Measurements from ENCODE around the gene SEMA4G.
A peak's percentile ranks its signal among the peaks of the same experiment; 100 is the strongest.

The SEMA4G gene

GRCh38 chr10:101005869-101006567 lies 36.7 kb downstream of the SEMA4G start:
- DNase-seq = no peak
- H3K9me3 ChIP-seq (ENCODE audit: control extremely low read depth in 1 of 5, control insufficient read depth in 4 of 5, insufficient read depth in 2 of 5, low read depth in 1 of 5, low read length in 4 of 5) = no peaks in the 10 kb centered on the region
- ChIA-PET CTCF (interaction anchor here (0.6 to 23.7 kb wide), 4 partner anchors 10 to 310 kb away, joined by 3 to 311 read pairs (median 78); partner anchors contain the start of gene LZTS2), POLR2A (no interaction called here)
- peaks cover 0 to 16% (median 15%) of the 10 kb centered on the region in 4 experiments for H3K4me1 ChIP-seq (ENCODE audit: control extremely low read depth in 1 of 4, control insufficient read depth in 4 of 4, insufficient read depth in 4 of 4, low read length in 3 of 4)
- peaks cover 6 to 50% (median 38%) of the 10 kb centered on the region in 4 experiments for H3K36me3 ChIP-seq (ENCODE audit: control insufficient read depth in 4 of 4, insufficient read depth in 4 of 4, low read length in 3 of 4)
- WGBS (ENCODE audit: insufficient coverage) = 100% methylated on average over 2 of the region's 4 CpGs
- no peaks in the 10 kb centered on the region for H3K27me3 ChIP-seq (replicated peaks in 2 of 5; ENCODE audit: control insufficient read depth in 4 of 5, insufficient read depth in 5 of 5, low read length in 4 of 5)
- H3K4me3 ChIP-seq (ENCODE audit: control insufficient read depth in 1 of 7, extremely low read depth in 1 of 7, insufficient read depth in 4 of 7, low read depth in 2 of 7, low read length in 6 of 7) = no peak overlapping the region
- H3K27ac ChIP-seq (ENCODE audit: insufficient read depth in 1 of 2, low read depth in 1 of 2, low read length in 2 of 2, poor library complexity in 1 of 2, severe bottlenecking in 2 of 2) = no peak overlapping the region

GRCh38 chr10:101006593-101007098 lies 37.3 kb downstream of the SEMA4G start:
- no peak overlapping the region for H3K27ac ChIP-seq (ENCODE audit: insufficient read depth in 1 of 2, low read depth in 1 of 2, low read length in 2 of 2, poor library complexity in 1 of 2, severe bottlenecking in 2 of 2)
- no peak for DNase-seq
- no peaks in the 10 kb centered on the region for H3K27me3 ChIP-seq (replicated peaks in 2 of 5; ENCODE audit: control insufficient read depth in 4 of 5, insufficient read depth in 5 of 5, low read length in 4 of 5)
- H3K4me1 ChIP-seq (ENCODE audit: control extremely low read depth in 1 of 4, control insufficient read depth in 4 of 4, insufficient read depth in 4 of 4, low read length in 3 of 4) = peaks cover 0 to 10% (median 8%) of the 10 kb centered on the region in 4 experiments
- H3K36me3 ChIP-seq (ENCODE audit: control insufficient read depth in 4 of 4, insufficient read depth in 4 of 4, low read length in 3 of 4) = peaks cover 6 to 50% (median 38%) of the 10 kb centered on the region in 4 experiments
- no peak overlapping the region for H3K4me3 ChIP-seq (ENCODE audit: control insufficient read depth in 1 of 7, extremely low read depth in 1 of 7, insufficient read depth in 4 of 7, low read depth in 2 of 7, low read length in 6 of 7)
- 98% methylated on average over 28 of the region's 33 CpGs for WGBS (ENCODE audit: insufficient coverage)
- ChIA-PET CTCF (interaction anchor here (0.9 to 23.7 kb wide), 4 partner anchors 10 to 40 kb away, joined by 3 to 311 read pairs (median 78); partner anchors contain the start of gene LZTS2), POLR2A (interaction anchor here (0.6 kb wide), 1 partner anchor 14 kb away, joined by 3 read pairs; no protein-coding TSS in a partner anchor)
- H3K9me3 ChIP-seq (ENCODE audit: control extremely low read depth in 1 of 5, control insufficient read depth in 4 of 5, insufficient read depth in 2 of 5, low read depth in 1 of 5, low read length in 4 of 5) = no peaks in the 10 kb centered on the region

- H3K36me3 ChIP-seq (ENCODE audit: control insufficient read depth in 4 of 4, insufficient read depth in 4 of 4, low read length in 3 of 4) = peaks cover 6 to 47% (median 38%) of the 10 kb centered on the region in 4 experiments
- H3K4me3 ChIP-seq (ENCODE audit: control insufficient read depth in 1 of 7, extremely low read depth in 1 of 7, insufficient read depth in 4 of 7, low read depth in 2 of 7, low read length in 6 of 7) = no peak overlapping the region
- ChIA-PET CTCF (interaction anchor here (0.9 to 23.7 kb wide), 3 partner anchors 10 to 33 kb away, joined by 4 to 311 read pairs (median 152); partner anchors contain the start of gene LZTS2), POLR2A (interaction anchor here (0.6 kb wide), 1 partner anchor 15 kb away, joined by 3 read pairs; no protein-coding TSS in a partner anchor)
- peaks cover 0 to 7% (median 3%) of the 10 kb centered on the region in 4 experiments for H3K4me1 ChIP-seq (ENCODE audit: control extremely low read depth in 1 of 4, control insufficient read depth in 4 of 4, insufficient read depth in 4 of 4, low read length in 3 of 4)
- peak in 1 of 3 donors; percentile 16 for DNase-seq
- no peaks in the 10 kb centered on the region for H3K9me3 ChIP-seq (ENCODE audit: control extremely low read depth in 1 of 5, control insufficient read depth in 4 of 5, insufficient read depth in 2 of 5, low read depth in 1 of 5, low read length in 4 of 5)
- H3K27me3 ChIP-seq (replicated peaks in 2 of 5; ENCODE audit: control insufficient read depth in 4 of 5, insufficient read depth in 5 of 5, low read length in 4 of 5) = no peaks in the 10 kb centered on the region
- WGBS (ENCODE audit: insufficient coverage) = 93% methylated on average over 6 of the region's 11 CpGs
- H3K27ac ChIP-seq (ENCODE audit: insufficient read depth in 1 of 2, low read depth in 1 of 2, low read length in 2 of 2, poor library complexity in 1 of 2, severe bottlenecking in 2 of 2) = peak overlapping the region in 1 of 2 experiments; percentile 9
Observed at GRCh38 chr10:101007099-101007711, 37.9 kb downstream of the SEMA4G start.

- Histone ChIP-seq H3K27me3 (replicated peaks in 2 of 5; ENCODE audit: control insufficient read depth in 4 of 5, insufficient read depth in 5 of 5, low read length in 4 of 5) (no peaks in the 10 kb centered on the region), H3K36me3 (ENCODE audit: control insufficient read depth in 4 of 4, insufficient read depth in 4 of 4, low read length in 3 of 4) (peaks cover 6 to 40% (median 31%) of the 10 kb centered on the region in 4 experiments), H3K4me1 (ENCODE audit: control extremely low read depth in 1 of 4, control insufficient read depth in 4 of 4, insufficient read depth in 4 of 4, low read length in 3 of 4) (peaks cover 0 to 10% (median 7%) of the 10 kb centered on the region in 4 experiments), H3K9me3 (ENCODE audit: control extremely low read depth in 1 of 5, control insufficient read depth in 4 of 5, insufficient read depth in 2 of 5, low read depth in 1 of 5, low read length in 4 of 5) (no peaks in the 10 kb centered on the region), H3K4me3 (ENCODE audit: control insufficient read depth in 1 of 7, extremely low read depth in 1 of 7, insufficient read depth in 4 of 7, low read depth in 2 of 7, low read length in 6 of 7) (no peak overlapping the region), H3K27ac (ENCODE audit: insufficient read depth in 1 of 2, low read depth in 1 of 2, low read length in 2 of 2, poor library complexity in 1 of 2, severe bottlenecking in 2 of 2) (no peak overlapping the region)
- CTCF ChIA-PET = interaction anchor here (1.6 to 23.7 kb wide), 3 partner anchors 9 to 134 kb away, joined by 5 to 311 read pairs (median 152); partner anchors contain the start of gene LZTS2
- POLR2A ChIA-PET = no interaction called here
- DNase-seq = no peak
- 90% methylated on average over 10 of the region's 13 CpGs for WGBS (ENCODE audit: insufficient coverage)
Observed at GRCh38 chr10:101007915-101008822, 38.9 kb downstream of the SEMA4G start.

- POLR2A ChIA-PET = no interaction called here
- H3K4me1 ChIP-seq (ENCODE audit: control extremely low read depth in 1 of 4, control insufficient read depth in 4 of 4, insufficient read depth in 4 of 4, low read length in 3 of 4) = peaks cover 0 to 16% (median 9%) of the 10 kb centered on the region in 4 experiments
Observed at GRCh38 chr10:101008823-101009423, 39.6 kb downstream of the SEMA4G start.

GRCh38 chr10:101010329-101010728 lies 41.0 kb downstream of the SEMA4G start:
- Histone ChIP-seq H3K4me1 (ENCODE audit: control extremely low read depth in 1 of 4, control insufficient read depth in 4 of 4, insufficient read depth in 4 of 4, low read length in 3 of 4) (peaks cover 0 to 16% (median 13%) of the 10 kb centered on the region in 4 experiments), H3K36me3 (ENCODE audit: control insufficient read depth in 4 of 4, insufficient read depth in 4 of 4, low read length in 3 of 4) (peaks cover 3 to 22% (median 17%) of the 10 kb centered on the region in 4 experiments), H3K4me3 (ENCODE audit: control insufficient read depth in 1 of 7, extremely low read depth in 1 of 7, insufficient read depth in 4 of 7, low read depth in 2 of 7, low read length in 6 of 7) (no peak overlapping the region), H3K27ac (ENCODE audit: insufficient read depth in 1 of 2, low read depth in 1 of 2, low read length in 2 of 2, poor library complexity in 1 of 2, severe bottlenecking in 2 of 2) (no peak overlapping the region), H3K27me3 (replicated peaks in 2 of 5; ENCODE audit: control insufficient read depth in 4 of 5, insufficient read depth in 5 of 5, low read length in 4 of 5) (no peaks in the 10 kb centered on the region), H3K9me3 (ENCODE audit: control extremely low read depth in 1 of 5, control insufficient read depth in 4 of 5, insufficient read depth in 2 of 5, low read depth in 1 of 5, low read length in 4 of 5) (no peaks in the 10 kb centered on the region)
- ChIA-PET CTCF (interaction anchor here (1.0 to 7.5 kb wide), 4 partner anchors 9 to 41 kb away, joined by 3 to 152 read pairs (median 7); partner anchors contain the start of genes LZTS2 and SEMA4G), POLR2A (no interaction called here)
- no peak for DNase-seq
- 96% methylated on average over 15 of the region's 22 CpGs for WGBS (ENCODE audit: insufficient coverage)

More at GRCh38 chr10:101008823-101009423, 39.6 kb downstream of the SEMA4G start:
- Histone ChIP-seq H3K36me3 (ENCODE audit: control insufficient read depth in 4 of 4, insufficient read depth in 4 of 4, low read length in 3 of 4) (peaks cover 6 to 32% (median 24%) of the 10 kb centered on the region in 4 experiments), H3K9me3 (ENCODE audit: control extremely low read depth in 1 of 5, control insufficient read depth in 4 of 5, insufficient read depth in 2 of 5, low read depth in 1 of 5, low read length in 4 of 5) (no peaks in the 10 kb centered on the region), H3K27ac (ENCODE audit: insufficient read depth in 1 of 2, low read depth in 1 of 2, low read length in 2 of 2, poor library complexity in 1 of 2, severe bottlenecking in 2 of 2) (no peak overlapping the region), H3K4me3 (ENCODE audit: control insufficient read depth in 1 of 7, extremely low read depth in 1 of 7, insufficient read depth in 4 of 7, low read depth in 2 of 7, low read length in 6 of 7) (no peak overlapping the region), H3K27me3 (replicated peaks in 2 of 5; ENCODE audit: control insufficient read depth in 4 of 5, insufficient read depth in 5 of 5, low read length in 4 of 5) (no peaks in the 10 kb centered on the region)
- 100% methylated on average over 3 of the region's 6 CpGs for WGBS (ENCODE audit: insufficient coverage)
- CTCF ChIA-PET = interaction anchor here (0.5 to 7.5 kb wide), 3 partner anchors 13 to 133 kb away, joined by 3 to 152 read pairs (median 5); partner anchors contain the start of gene LZTS2
- DNase-seq = no peak

Measured in common myeloid progenitor, CD34-positive (primary cell).